Testis (tissue), 2 donors: Measurements from ENCODE around the gene AGA.

Experiments used
- CTCF ChIP-seq, 3 experiments: fragments of 450-650 bp in 2 of 3; fragments of 200-600 bp in 1 of 3; sonication (generic) in 1 of 3; IDR thresholded peaks; one replicate each; pipeline ENCODE4 v1.5.1; 2016 to 2019; ENCODE audit warnings: antibody characterized with exemption in 3 of 3, mild to moderate bottlenecking in 2 of 3, moderate library complexity in 1 of 3
- POLR2A ChIP-seq: fragments of 450-650 bp; IDR thresholded peaks from one replicate; pipeline ENCODE4 v1.6.1; 2017; ENCODE audit warnings: antibody characterized with exemption, mild to moderate bottlenecking, moderate library complexity

GRCh38 chr4:177483760-177484159 lies 41.5 kb upstream of the AGA start:
- TF ChIP-seq CTCF (IDR thresholded peaks at IDR 0.05) (no peak), POLR2A (no peak)
